ENCODE results near the gene ZNF888. TPM values are rescaled to one million over a fixed set of nuclear protein-coding genes. Genes with fewer than 3 reads are reported as not detected.

The ZNF888 gene
- total RNA-seq, 1 experiment from 2014 or later: 4.6 TPM

DNA sequence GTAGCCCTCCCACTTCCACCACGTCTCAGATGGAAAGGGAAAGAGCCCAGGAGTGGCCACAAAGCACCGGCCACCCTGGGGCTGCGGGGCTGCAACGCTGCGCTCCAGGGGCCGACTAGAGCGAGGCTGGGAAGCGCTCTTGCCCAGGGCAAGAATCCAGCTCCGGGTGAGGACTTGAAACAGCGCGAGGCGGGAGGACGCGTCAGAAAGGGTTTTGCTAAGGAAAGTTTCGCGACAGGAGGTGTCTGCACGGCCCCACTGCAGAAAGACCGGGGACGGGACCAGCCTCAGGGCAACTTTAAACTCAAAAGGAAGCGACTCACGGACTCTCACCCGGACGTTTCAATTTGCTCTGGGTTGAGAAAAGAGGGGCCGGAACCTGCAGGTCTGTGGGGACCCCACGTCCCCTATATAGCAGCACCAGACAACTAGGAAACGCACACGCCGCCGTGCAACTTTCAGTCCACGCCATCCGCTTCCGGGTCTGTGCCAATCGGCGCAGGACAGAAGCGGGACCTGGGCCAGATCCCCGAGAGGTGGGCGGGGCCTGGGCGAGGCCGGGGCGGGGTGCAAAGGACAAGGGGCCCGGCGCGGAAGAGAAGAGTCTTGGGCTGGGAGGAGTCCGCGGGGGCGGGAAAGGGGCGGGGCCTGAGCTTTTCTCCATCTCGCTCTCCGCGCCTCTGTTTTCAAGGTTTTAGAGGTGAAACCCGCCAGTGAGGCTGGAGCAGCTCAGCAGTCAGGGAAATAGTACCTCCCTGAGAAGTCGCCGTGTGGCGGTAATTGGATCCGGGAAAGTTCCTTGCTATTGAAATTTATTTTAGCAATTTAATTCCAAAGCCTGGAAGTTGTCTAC, 39.4 kb upstream of the ZNF888 start, which contains the start of gene ZNF816:
Gene ZNF816, minus strand, starts transcription at position 488 of the 853 bp plus-strand sequence. CDS start 6,792 bp downstream, outside the sequence.
- Histone ChIP-seq H3K4me1 (ENCODE audit: insufficient read depth, low read length, poor library complexity, severe bottlenecking) (no peaks in the 10 kb centered on the region), H3K27me3 (replicated peaks; ENCODE audit: insufficient read depth, low read depth, low read length, poor library complexity) (no peaks in the 10 kb centered on the region), H3K4me3 (ENCODE audit: low read depth, low read length, poor library complexity, severe bottlenecking) (peak within 1 kb of the TSS; percentile 52), H3K36me3 (ENCODE audit: insufficient read depth, low read length, poor library complexity, severe bottlenecking) (no peaks in the 10 kb centered on the region), H3K27ac (ENCODE audit: low read depth, low read length, poor library complexity, severe bottlenecking) (peak within 1 kb of the TSS; percentile 55), H3K9me3 (ENCODE audit: low read depth, low read length, poor library complexity, severe bottlenecking) (peaks cover 33% of the 10 kb centered on the region)
- no TSS peak for BruUV-seq (replicated peaks)
- intact Hi-C loops (cut with micrococcal nuclease; ENCODE audit: unreplicated experiment): no loop called here
- DNase-seq (ENCODE audit: low spot score): peak; percentile 96
- ChIA-PET CTCF (no interaction called here), POLR2A (ENCODE audit: low non-redundant PET) (no interaction called here)
- TF ChIP-seq, protein P1, sequence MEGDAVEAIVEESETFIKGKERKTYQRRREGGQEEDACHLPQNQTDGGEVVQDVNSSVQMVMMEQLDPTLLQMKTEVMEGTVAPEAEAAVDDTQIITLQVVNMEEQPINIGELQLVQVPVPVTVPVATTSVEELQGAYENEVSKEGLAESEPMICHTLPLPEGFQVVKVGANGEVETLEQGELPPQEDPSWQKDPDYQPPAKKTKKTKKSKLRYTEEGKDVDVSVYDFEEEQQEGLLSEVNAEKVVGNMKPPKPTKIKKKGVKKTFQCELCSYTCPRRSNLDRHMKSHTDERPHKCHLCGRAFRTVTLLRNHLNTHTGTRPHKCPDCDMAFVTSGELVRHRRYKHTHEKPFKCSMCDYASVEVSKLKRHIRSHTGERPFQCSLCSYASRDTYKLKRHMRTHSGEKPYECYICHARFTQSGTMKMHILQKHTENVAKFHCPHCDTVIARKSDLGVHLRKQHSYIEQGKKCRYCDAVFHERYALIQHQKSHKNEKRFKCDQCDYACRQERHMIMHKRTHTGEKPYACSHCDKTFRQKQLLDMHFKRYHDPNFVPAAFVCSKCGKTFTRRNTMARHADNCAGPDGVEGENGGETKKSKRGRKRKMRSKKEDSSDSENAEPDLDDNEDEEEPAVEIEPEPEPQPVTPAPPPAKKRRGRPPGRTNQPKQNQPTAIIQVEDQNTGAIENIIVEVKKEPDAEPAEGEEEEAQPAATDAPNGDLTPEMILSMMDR (conservative IDR thresholded peaks at IDR 0.05; ENCODE audit: low read depth, low read length): no peak
- no peak for TF ChIP-seq EZH2 (IDR thresholded peaks at IDR 0.05; ENCODE audit: borderline replicate concordance, low read depth, low read length, poor library complexity, severe bottlenecking)

DNA sequence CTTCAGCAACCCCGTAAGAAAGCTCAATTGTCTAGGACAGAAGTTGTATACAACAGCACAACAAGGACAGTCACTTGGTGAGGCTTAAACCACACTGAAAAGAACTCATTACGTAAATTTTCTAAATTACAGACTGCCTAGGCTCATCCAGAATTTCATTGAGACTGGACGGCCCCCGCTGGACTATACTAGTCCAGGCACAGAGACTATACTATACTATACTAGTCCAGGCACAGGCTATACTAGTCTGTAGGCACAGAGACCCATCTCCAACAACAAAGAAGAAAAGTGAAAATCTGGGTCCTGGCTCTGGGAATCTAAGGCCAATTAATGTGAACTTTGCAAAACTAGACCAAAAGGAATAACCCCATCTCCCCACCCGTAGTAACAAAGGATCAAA, 38.8 kb upstream of the ZNF888 start:
- peak overlapping the region; percentile 55 for H3K27ac ChIP-seq (ENCODE audit: low read depth, low read length, poor library complexity, severe bottlenecking)
- no peaks in the 10 kb centered on the region for H3K4me1 ChIP-seq (ENCODE audit: insufficient read depth, low read length, poor library complexity, severe bottlenecking)
- TF ChIP-seq, protein P1 (conservative IDR thresholded peaks at IDR 0.05; ENCODE audit: low read depth, low read length): no peak
- TF ChIP-seq EZH2 (IDR thresholded peaks at IDR 0.05; ENCODE audit: borderline replicate concordance, low read depth, low read length, poor library complexity, severe bottlenecking): no peak
- H3K9me3 ChIP-seq (ENCODE audit: low read depth, low read length, poor library complexity, severe bottlenecking): peaks cover 32% of the 10 kb centered on the region
- no peaks in the 10 kb centered on the region for H3K36me3 ChIP-seq (ENCODE audit: insufficient read depth, low read length, poor library complexity, severe bottlenecking)
- no TSS peak for BruUV-seq (replicated peaks)
- no peak for DNase-seq (ENCODE audit: low spot score)
- H3K27me3 ChIP-seq (replicated peaks; ENCODE audit: insufficient read depth, low read depth, low read length, poor library complexity): no peaks in the 10 kb centered on the region
- peak overlapping the region; percentile 52 for H3K4me3 ChIP-seq (ENCODE audit: low read depth, low read length, poor library complexity, severe bottlenecking)
- intact Hi-C loops (cut with micrococcal nuclease; ENCODE audit: unreplicated experiment): no loop called here
- POLR2A ChIA-PET (ENCODE audit: low non-redundant PET): no interaction called here
- CTCF ChIA-PET: no interaction called here

GRCh38 chr19:52959613-52960295, 36.5 kb upstream of the ZNF888 start:
- H3K9me3 ChIP-seq (ENCODE audit: low read depth, low read length, poor library complexity, severe bottlenecking): peaks cover 41% of the 10 kb centered on the region
- intact Hi-C loops (cut with micrococcal nuclease; ENCODE audit: unreplicated experiment): no loop called here
- BruUV-seq (replicated peaks): no TSS peak
- ChIA-PET CTCF (no interaction called here), POLR2A (ENCODE audit: low non-redundant PET) (no interaction called here)
- H3K4me1 ChIP-seq (ENCODE audit: insufficient read depth, low read length, poor library complexity, severe bottlenecking): no peaks in the 10 kb centered on the region
- TF ChIP-seq EZH2 (IDR thresholded peaks at IDR 0.05; ENCODE audit: borderline replicate concordance, low read depth, low read length, poor library complexity, severe bottlenecking): no peak
- TF ChIP-seq, protein P1 (conservative IDR thresholded peaks at IDR 0.05; ENCODE audit: low read depth, low read length): no peak
- DNase-seq (ENCODE audit: low spot score): no peak
- H3K4me3 ChIP-seq (ENCODE audit: low read depth, low read length, poor library complexity, severe bottlenecking): no peak overlapping the region
- peaks cover 3% of the 10 kb centered on the region for H3K36me3 ChIP-seq (ENCODE audit: insufficient read depth, low read length, poor library complexity, severe bottlenecking)
- H3K27ac ChIP-seq (ENCODE audit: low read depth, low read length, poor library complexity, severe bottlenecking): no peak overlapping the region
- no peaks in the 10 kb centered on the region for H3K27me3 ChIP-seq (replicated peaks; ENCODE audit: insufficient read depth, low read depth, low read length, poor library complexity)

Data from A673 (cell line).